ENCODE data around the gene TTLL5. TPM values are rescaled to one million over a fixed set of nuclear protein-coding genes. Genes with fewer than 3 reads are reported as not detected.

Gene TTLL5
- total and polyA plus RNA-seq, 9 of the 15 experiments (the other 6 are each of a cell fraction or from before 2014, with no cell fraction given): 4.1 to 18.9 (median 12.6) TPM

GRCh38 chr14:75773046-75773445, 112.0 kb downstream of the TTLL5 start:
- Histone ChIP-seq H3K27me3 (ENCODE audit: control insufficient read depth in 2 of 2, insufficient read depth in 2 of 2, low read length in 2 of 2) (no peaks in the 10 kb centered on the region), H4K20me1 (replicated peaks; ENCODE audit: control insufficient read depth, insufficient read depth, low read length) (no peaks in the 10 kb centered on the region), H3K9me1 (ENCODE audit: control insufficient read depth, insufficient read depth, low read length) (no peaks in the 10 kb centered on the region), H3K4me1 (replicated peaks in 1 of 2; ENCODE audit: control insufficient read depth in 2 of 2, insufficient read depth in 2 of 2, low read length in 2 of 2) (no peaks in the 10 kb centered on the region), H3K9me3 (replicated peaks; ENCODE audit: control insufficient read depth, insufficient read depth, low read depth, low read length) (no peaks in the 10 kb centered on the region), H3K27ac (ENCODE audit: extremely low read depth, low read depth, low read length) (no peak overlapping the region), H2AFZ (ENCODE audit: low read depth, low read length) (no peak overlapping the region), H3K36me3 (ENCODE audit: control insufficient read depth, insufficient read depth, low read length) (peaks cover 9% of the 10 kb centered on the region; the same call in 2 of the 3 replicates), H3K4me2 (ENCODE audit: insufficient read depth, low read length) (no peak overlapping the region), H3K79me2 (ENCODE audit: control insufficient read depth, insufficient read depth, low read length) (no peaks in the 10 kb centered on the region), H3K9ac (ENCODE audit: insufficient read depth in 1 of 2, low read depth in 2 of 2, low read length in 2 of 2) (no peak overlapping the region), H3K4me3 (no peak overlapping the region)
- ChIA-PET POLR2A (no interaction called here), CTCF (ENCODE audit: low intra/inter-chr PET ratio) (no interaction called here)
- intact Hi-C loops (cut with micrococcal nuclease) (no loop called here), in situ Hi-C loops (cut with MboI) (no loop called here)
- TF ChIP-seq HMGXB4 (CRISPR knock-in tag; IDR thresholded peaks at IDR 0.05): no peak
- TF ChIP-seq STAT5A (IDR thresholded peaks at IDR 0.05; ENCODE audit: borderline replicate concordance, low read length): no peak
- no peak for TF ChIP-seq ZNF282 (CRISPR knock-in tag; IDR thresholded peaks at IDR 0.05)
- no peak for TF ChIP-seq GATA2 (CRISPR knock-in tag; IDR thresholded peaks at IDR 0.05)
- TF ChIP-seq ESRRB (CRISPR knock-in tag; IDR thresholded peaks at IDR 0.05; ENCODE audit: borderline replicate concordance): no peak
- TF ChIP-seq ZNF431 (CRISPR knock-in tag; IDR thresholded peaks at IDR 0.05): no peak
- no peak for TF ChIP-seq KDM5B (IDR thresholded peaks at IDR 0.05; ENCODE audit: insufficient replicate concordance, low read depth, low read length)
- TF ChIP-seq ZNF583 (CRISPR knock-in tag; IDR thresholded peaks at IDR 0.05): no peak
- TF ChIP-seq, protein P1, sequence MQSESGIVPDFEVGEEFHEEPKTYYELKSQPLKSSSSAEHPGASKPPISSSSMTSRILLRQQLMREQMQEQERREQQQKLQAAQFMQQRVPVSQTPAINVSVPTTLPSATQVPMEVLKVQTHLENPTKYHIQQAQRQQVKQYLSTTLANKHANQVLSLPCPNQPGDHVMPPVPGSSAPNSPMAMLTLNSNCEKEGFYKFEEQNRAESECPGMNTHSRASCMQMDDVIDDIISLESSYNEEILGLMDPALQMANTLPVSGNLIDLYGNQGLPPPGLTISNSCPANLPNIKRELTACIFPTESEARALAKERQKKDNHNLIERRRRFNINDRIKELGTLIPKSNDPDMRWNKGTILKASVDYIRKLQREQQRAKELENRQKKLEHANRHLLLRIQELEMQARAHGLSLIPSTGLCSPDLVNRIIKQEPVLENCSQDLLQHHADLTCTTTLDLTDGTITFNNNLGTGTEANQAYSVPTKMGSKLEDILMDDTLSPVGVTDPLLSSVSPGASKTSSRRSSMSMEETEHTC (IDR thresholded peaks at IDR 0.05): no peak
- no peak for TF ChIP-seq ASH1L (IDR thresholded peaks at IDR 0.05; ENCODE audit: borderline replicate concordance, low read depth, partially characterized antibody)
- TF ChIP-seq DDX20 (tag; IDR thresholded peaks at IDR 0.05; ENCODE audit: low read depth): no peak
- TF ChIP-seq ELF2 (CRISPR knock-in tag; IDR thresholded peaks at IDR 0.05): no peak
- no peak for TF ChIP-seq PCBP1 (IDR thresholded peaks at IDR 0.05; ENCODE audit: low read depth, low read length, poor library complexity, severe bottlenecking)
- TF ChIP-seq, protein P2, sequence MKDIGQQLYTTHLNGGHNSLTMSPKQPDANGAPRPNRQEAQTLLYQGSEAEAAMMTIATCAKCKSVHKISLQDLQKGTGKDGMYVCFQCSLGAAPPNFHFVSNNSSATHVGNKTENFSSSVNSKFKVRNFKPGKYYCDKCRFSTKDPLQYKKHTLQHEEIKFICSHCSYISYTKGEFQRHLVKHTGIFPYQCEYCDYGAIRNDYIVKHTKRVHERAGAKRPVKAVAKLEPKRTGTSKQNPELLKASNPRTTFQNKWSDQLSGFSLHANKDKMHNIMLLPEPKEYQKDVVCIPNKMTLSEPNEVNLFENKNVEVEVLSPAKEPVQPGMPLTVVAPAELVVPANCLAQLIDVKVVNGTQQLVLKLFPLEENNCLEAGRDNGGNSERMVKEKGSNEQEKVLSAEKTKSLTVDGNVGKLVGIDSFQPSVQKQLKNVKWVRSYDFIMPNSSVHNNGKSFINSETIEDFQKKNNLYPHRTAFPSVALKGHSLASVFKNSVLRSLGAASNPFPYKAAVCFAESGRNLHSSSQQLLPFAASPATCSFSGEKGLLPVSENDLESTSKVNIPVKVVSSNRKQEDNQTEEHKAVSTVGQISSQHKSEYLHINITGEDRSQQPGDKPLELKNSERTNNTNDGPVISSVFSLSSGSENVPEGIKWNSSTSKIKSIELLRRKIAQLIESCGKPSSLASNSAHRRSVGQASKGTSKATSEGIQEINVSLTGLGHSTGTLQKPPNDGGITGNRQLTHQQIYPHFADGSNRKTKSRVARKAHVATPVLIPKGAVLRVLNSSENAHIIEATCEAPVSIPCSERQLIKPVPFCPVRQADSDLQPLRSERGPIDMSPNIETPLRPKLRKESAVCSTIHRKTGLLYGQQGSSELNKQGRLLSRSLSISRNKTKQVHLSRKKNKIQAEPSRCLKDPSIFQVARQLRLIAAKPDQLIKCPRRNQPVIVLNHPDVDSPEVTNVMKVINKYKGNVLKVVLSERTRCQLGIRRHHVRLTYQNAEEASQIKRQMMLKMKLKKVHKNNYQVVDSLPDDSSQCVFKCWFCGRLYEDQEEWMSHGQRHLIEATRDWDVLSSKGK (CRISPR knock-in tag; IDR thresholded peaks at IDR 0.05): no peak
- no peak for DNase-seq (ENCODE audit: extremely low read depth in 1 of 4, low spot score in 3 of 4)
- BruUV-seq (replicated peaks): no TSS peak
- no peak for FAIRE-seq
- ATAC-seq: no peak
